ENCODE results near the gene TRPV6. TPM values are rescaled to one million over a fixed set of nuclear protein-coding genes. Genes with fewer than 3 reads are reported as not detected.

The TRPV6 gene
- total and polyA plus RNA-seq, 8 donors, result 1.1 to 8.5 (median 6.5) TPM

DNA sequence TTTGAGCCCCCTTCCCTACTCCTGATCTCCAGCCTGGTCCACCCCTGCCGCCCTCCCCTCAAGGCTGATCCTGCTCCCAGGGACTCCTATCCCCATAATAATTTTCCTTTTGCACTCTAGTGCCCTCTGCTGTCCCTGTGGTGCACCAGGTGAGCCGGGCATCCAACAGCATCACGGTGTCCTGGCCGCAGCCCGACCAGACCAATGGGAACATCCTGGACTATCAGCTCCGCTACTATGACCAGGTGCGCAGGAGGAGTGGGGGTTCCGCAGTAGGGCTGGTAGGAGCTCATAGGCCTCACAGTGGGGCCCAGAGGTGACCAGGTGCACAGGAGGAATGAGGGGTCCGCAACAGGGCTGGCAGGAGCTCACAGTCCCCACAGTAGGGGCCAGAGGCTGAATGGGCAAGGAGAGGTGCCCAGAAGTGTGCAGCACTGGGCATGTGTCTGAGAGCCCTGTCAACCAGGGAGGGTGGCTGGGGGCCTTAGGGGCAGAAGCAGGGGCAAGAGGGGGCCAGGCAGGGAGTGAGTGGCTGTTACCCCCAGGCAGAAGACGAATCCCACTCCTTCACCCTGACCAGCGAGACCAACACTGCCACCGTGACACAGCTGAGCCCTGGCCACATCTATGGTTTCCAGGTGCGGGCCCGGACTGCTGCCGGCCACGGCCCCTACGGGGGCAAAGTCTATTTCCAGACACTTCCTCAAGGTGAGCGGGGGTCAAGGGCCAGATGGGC lies 19.0 kb downstream of the TRPV6 start:
- DNase-seq (peak in 1 of 4 donors; percentile 33), ATAC-seq (peak; percentile 86)
- intact Hi-C loops (cut with DNase I), result loop anchor here in 1 of 2 donors (10.0 kb wide), 1 partner anchor 138 kb away; no protein-coding TSS in a partner anchor
- Histone ChIP-seq H3K4me3 (no peak overlapping the region), H3K9me3 (no peaks in the 10 kb centered on the region), H3K27ac (no peak overlapping the region), H3K4me1 (no peaks in the 10 kb centered on the region), H3K36me3 (no peaks in the 10 kb centered on the region), H3K27me3 (peaks cover 0 to 17% of the 10 kb centered on the region in 2 donors)
- TF ChIP-seq, protein P1, sequence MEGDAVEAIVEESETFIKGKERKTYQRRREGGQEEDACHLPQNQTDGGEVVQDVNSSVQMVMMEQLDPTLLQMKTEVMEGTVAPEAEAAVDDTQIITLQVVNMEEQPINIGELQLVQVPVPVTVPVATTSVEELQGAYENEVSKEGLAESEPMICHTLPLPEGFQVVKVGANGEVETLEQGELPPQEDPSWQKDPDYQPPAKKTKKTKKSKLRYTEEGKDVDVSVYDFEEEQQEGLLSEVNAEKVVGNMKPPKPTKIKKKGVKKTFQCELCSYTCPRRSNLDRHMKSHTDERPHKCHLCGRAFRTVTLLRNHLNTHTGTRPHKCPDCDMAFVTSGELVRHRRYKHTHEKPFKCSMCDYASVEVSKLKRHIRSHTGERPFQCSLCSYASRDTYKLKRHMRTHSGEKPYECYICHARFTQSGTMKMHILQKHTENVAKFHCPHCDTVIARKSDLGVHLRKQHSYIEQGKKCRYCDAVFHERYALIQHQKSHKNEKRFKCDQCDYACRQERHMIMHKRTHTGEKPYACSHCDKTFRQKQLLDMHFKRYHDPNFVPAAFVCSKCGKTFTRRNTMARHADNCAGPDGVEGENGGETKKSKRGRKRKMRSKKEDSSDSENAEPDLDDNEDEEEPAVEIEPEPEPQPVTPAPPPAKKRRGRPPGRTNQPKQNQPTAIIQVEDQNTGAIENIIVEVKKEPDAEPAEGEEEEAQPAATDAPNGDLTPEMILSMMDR (IDR thresholded peaks at IDR 0.05), result peak; percentile 38 to 56

DNA sequence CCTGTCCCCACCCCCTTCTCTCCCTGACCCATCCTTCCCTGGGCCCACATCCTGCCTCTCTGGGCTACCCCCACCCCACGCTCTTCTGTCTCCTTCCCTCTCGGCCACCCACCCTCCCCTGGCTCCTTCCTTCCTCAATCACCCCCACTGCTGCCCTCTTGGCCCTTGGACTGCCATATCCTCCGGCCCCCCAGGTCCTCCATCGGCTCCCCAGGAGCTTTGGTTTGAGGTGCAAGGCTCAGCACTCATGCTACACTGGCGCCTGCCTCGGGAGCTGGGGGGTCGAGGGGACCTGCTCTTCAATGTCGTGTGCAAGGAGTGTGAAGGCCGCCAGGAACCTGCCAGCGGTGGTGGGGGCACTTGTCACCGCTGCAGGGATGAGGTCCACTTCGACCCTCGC lies 19.8 kb downstream of the TRPV6 start:
- no peak for DNase-seq
- Histone ChIP-seq H3K4me1 (no peaks in the 10 kb centered on the region), H3K4me3 (no peak overlapping the region), H3K27me3 (peaks cover under 1 to 17% of the 10 kb centered on the region in 2 donors), H3K27ac (no peak overlapping the region), H3K36me3 (no peaks in the 10 kb centered on the region), H3K9me3 (no peaks in the 10 kb centered on the region)
- intact Hi-C loops (cut with DNase I), result loop anchor here in 1 of 2 donors (10.0 kb wide), 1 partner anchor 139 kb away; no protein-coding TSS in a partner anchor
- ATAC-seq, result no peak
- TF ChIP-seq, protein P1 (IDR thresholded peaks at IDR 0.05), result no peak

DNA sequence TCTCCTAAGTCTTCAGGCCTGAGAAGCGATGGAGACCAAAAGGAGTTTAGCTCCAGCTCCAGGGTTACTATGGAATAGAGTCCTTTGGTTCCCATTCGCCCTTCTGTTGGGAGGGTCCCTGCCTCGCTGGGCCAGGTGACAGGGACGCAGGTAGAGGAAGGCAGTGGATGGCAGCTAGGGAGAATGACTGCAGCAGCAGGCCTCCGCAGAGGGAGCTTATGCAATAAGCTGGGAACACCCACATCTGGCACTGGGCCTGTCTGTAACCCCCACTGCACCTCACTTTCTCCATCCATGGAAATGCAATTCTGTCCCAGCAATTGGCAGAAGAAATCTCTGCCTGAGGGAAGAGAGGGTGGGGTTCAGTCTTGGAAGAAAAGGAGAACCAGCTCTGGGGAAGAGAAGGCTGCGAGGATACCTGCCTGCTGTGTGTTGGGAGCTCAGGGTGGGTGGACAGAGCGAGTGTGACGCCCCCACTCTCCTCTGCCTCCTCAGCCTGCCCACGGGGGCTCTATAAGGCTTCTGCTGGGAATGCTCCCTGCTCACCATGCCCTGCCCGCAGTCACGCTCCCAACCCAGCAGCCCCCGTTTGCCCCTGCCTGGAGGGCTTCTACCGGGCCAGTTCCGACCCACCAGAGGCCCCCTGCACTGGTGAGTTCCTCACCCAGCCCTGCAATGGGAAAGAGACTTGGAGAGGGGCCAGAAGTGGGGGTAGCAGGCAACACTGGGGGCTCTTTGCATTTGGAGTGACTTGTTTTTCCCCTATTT lies 20.4 kb downstream of the TRPV6 start:
- TF ChIP-seq, protein P1 (IDR thresholded peaks at IDR 0.05), result no peak
- Histone ChIP-seq H3K4me1 (no peaks in the 10 kb centered on the region), H3K9me3 (no peaks in the 10 kb centered on the region), H3K36me3 (no peaks in the 10 kb centered on the region), H3K27ac (no peak overlapping the region), H3K4me3 (no peak overlapping the region), H3K27me3 (peaks cover 3 to 17% of the 10 kb centered on the region in 2 donors)
- ATAC-seq (no peak), DNase-seq (no peak)
- intact Hi-C loops (cut with DNase I), result loop anchor here in 1 of 2 donors (10.0 kb wide), 1 partner anchor 140 kb away; no protein-coding TSS in a partner anchor

DNA sequence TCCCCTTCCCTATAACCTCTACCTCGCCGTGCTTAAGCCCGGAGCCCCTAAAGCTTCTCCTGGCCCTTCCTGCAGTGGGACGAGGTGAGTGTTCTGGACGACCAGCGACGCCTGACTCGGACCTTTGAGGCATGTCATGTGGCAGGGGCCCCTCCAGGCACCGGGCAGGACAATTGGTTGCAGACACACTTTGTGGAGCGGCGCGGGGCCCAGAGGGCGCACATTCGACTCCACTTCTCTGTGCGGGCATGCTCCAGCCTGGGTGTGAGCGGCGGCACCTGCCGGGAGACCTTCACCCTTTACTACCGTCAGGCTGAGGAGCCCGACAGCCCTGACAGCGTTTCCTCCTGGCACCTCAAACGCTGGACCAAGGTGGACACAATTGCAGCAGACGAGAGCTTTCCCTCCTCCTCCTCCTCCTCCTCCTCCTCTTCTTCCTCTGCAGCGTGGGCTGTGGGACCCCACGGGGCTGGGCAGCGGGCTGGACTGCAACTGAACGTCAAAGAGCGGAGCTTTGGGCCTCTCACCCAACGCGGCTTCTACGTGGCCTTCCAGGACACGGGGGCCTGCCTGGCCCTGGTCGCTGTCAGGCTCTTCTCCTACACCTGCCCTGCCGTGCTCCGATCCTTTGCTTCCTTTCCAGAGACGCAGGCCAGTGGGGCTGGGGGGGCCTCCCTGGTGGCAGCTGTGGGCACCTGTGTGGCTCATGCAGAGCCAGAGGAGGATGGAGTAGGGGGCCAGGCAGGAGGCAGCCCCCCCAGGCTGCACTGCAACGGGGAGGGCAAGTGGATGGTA lies 21.5 kb downstream of the TRPV6 start:
- no peaks in the 10 kb centered on the region for H3K4me1 ChIP-seq
- H3K9me3 ChIP-seq, result no peaks in the 10 kb centered on the region
- ATAC-seq (no peak), DNase-seq (peak in 1 of 4 donors; percentile 78)
- no peak overlapping the region for H3K27ac ChIP-seq
- H3K4me3 ChIP-seq, result no peak overlapping the region
- H3K27me3 ChIP-seq, result peaks cover 3 to 17% of the 10 kb centered on the region in 2 donors
- intact Hi-C loops (cut with DNase I), result loop anchor here in 1 of 2 donors (10.0 kb wide), 1 partner anchor 141 kb away; no protein-coding TSS in a partner anchor
- TF ChIP-seq, protein P1 (IDR thresholded peaks at IDR 0.05), result no peak
- no peaks in the 10 kb centered on the region for H3K36me3 ChIP-seq

Data from left lung (tissue), 10 donors.